Sigmoid colon (tissue), 4 donors: Measurements from ENCODE around the gene HLA-DQB2.
A peak's percentile ranks its signal among the peaks of the same experiment; 100 is the strongest.

Experiments
- CTCF ChIP-seq, 4 experiments: fragments of 450-650 bp in 3 of 4; fragments of 200-600 bp in 1 of 4; IDR thresholded peaks; one replicate each; pipeline ENCODE4 v1.5.1; 2016 to 2019; ENCODE audit warnings: antibody characterized with exemption in 4 of 4, mild to moderate bottlenecking in 3 of 4, moderate library complexity in 2 of 4
- EP300 ChIP-seq, 4 donors: sonication (generic); formaldehyde crosslinking; IDR thresholded peaks; one replicate each; pipeline ENCODE4 v1.6.1; 2017; ENCODE audit warnings: antibody characterized with exemption in 4 of 4
- POLR2A ChIP-seq, 2 donors: fragments of 450-650 bp; IDR thresholded peaks; one replicate each; pipeline ENCODE4 v1.6.1; 2016; ENCODE audit warnings: antibody characterized with exemption in 2 of 2, mild to moderate bottlenecking in 2 of 2, moderate library complexity in 2 of 2
- POLR2AphosphoS5 ChIP-seq, 4 donors: sonication (generic); formaldehyde crosslinking; IDR thresholded peaks; one replicate each; pipeline ENCODE4 v1.6.1; 2017; ENCODE audit warnings: antibody characterized with exemption in 4 of 4

DNA sequence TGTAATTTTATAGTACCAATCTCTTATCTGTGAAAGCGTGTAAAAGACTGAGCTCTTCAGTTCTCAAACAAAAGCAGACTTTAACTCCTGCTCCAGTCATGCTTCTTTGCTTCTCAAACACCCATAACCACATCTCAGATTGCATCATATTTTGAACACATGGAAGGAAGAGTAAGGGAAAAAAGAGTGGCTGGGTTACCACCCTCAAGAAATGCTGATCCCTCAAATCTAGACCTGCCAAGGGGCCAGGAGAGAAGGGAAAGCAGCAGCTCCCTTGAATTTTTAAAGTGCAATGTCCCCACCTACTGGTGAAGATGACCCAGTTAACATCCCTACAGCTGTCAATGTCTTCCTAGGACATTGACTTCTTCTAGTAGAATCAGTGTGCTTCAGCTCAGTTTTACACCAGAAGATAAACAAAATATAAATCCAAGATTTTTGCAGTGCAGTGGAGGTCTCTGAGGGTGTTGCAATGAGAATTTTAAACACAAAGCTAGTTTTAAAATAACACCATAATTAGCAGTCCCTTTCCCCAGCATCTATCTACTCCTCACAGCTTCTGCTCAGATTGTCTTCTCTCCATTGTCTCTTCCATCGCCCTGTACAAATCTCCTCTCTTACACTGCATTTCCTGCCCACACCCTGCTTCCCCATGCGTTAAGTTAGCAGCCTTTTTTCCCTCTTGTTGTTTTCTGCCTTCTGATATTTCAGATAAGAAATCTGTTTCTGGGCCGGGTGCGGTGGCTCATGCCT, 22.6 kb upstream of the HLA-DQB2 start:
- peak in 3 of 4 experiments; percentile 25 to 32 (median 32) for TF ChIP-seq CTCF (IDR thresholded peaks at IDR 0.05)
- TF ChIP-seq POLR2AphosphoS5 (IDR thresholded peaks at IDR 0.05): no peak
- no peak for TF ChIP-seq POLR2A (IDR thresholded peaks at IDR 0.05)
- TF ChIP-seq EP300 (IDR thresholded peaks at IDR 0.05): no peak
